GM12892 (cell line): ENCODE data around the gene WWOX.

Experiments
- POLR2A ChIP-seq: IDR thresholded peaks from 2 replicates; pipeline ENCODE4 v1.6.1; 2011; ENCODE audit warnings: low read depth, low read length, control low read depth
- POLR2AphosphoS5 ChIP-seq: IDR thresholded peaks from 2 replicates; pipeline ENCODE4 v1.6.1; 2011; ENCODE audit warnings: low read depth, low read length, control low read depth
- TAF1 ChIP-seq: IDR thresholded peaks from 2 replicates; pipeline ENCODE4 v1.6.1; 2011; ENCODE audit warnings: low read depth, mild to moderate bottlenecking, control low read depth, low read length, borderline replicate concordance

- no peak for TF ChIP-seq POLR2AphosphoS5
- TF ChIP-seq POLR2A = no peak
- TF ChIP-seq TAF1 = no peak
These were observed 546.2 kb downstream of the WWOX start for GRCh38 chr16:78645657-78646056.
